SK-N-MC (cell line): ENCODE measurements around the gene TLR9.

Source experiments
- FOXP2 ChIP-seq: optimal IDR thresholded peaks from 2 replicates; pipeline ENCODE3; 2011; ENCODE audit warnings: mild to moderate bottlenecking, moderate library complexity; ENCODE audit not compliant: insufficient read depth; ENCODE audit errors: extremely low read length, control extremely low read depth
- POLR2AphosphoS5 ChIP-seq: IDR thresholded peaks from 2 replicates; pipeline ENCODE4 v1.6.1; 2012; ENCODE audit warnings: mild to moderate bottlenecking, low read depth, low read length, borderline replicate concordance

- no peak for TF ChIP-seq FOXP2
- no peak for TF ChIP-seq POLR2AphosphoS5
These were observed 22.7 kb upstream of the TLR9 start for GRCh38 chr3:52248165-52248541.
